HL-60/S4 treated with retinoic acid at 250 ng/mL for 4 days and 3 days (cell line): ENCODE results near the gene ACSL3.

ENCODE experiments used
- in situ Hi-C: fragments of 300-500 bp; cut with MboI; formaldehyde crosslinking; loops from 2 replicates; pipeline ENCODE4 v1.7.0; 2022; ENCODE audit warnings: low sequenced_read_pairs

The ACSL3 gene

GRCh38 chr2:222907048-222907447, 46.2 kb downstream of the ACSL3 start:
- in situ Hi-C loops = loop anchor here (25.0 kb wide), 1 partner anchor 220 kb away; no protein-coding TSS in a partner anchor

- in situ Hi-C loops = loop anchor here (25.0 kb wide), 1 partner anchor 221 kb away; no protein-coding TSS in a partner anchor
These were observed 47.1 kb downstream of the ACSL3 start for GRCh38 chr2:222907790-222908441.

GRCh38 chr2:222909286-222909685, 48.5 kb downstream of the ACSL3 start:
- in situ Hi-C loops = loop anchor here (25.0 kb wide), 1 partner anchor 222 kb away; no protein-coding TSS in a partner anchor

GRCh38 chr2:222912117-222912516, 51.3 kb downstream of the ACSL3 start:
- in situ Hi-C loops = loop anchor here (25.0 kb wide), 1 partner anchor 225 kb away; no protein-coding TSS in a partner anchor

- in situ Hi-C loops = loop anchor here (25.0 kb wide), 1 partner anchor 225 kb away; no protein-coding TSS in a partner anchor
These were observed 51.9 kb downstream of the ACSL3 start for GRCh38 chr2:222912776-222913175.

- in situ Hi-C loops = loop anchor here (25.0 kb wide), 1 partner anchor 228 kb away; no protein-coding TSS in a partner anchor
These were observed 54.5 kb downstream of the ACSL3 start for GRCh38 chr2:222915092-222915957.

GRCh38 chr2:222916229-222917197, 55.7 kb downstream of the ACSL3 start:
- in situ Hi-C loops = loop anchor here (25.0 kb wide), 1 partner anchor 229 kb away; no protein-coding TSS in a partner anchor

- in situ Hi-C loops = loop anchor here (25.0 kb wide), 1 partner anchor 230 kb away; no protein-coding TSS in a partner anchor
These were observed 56.4 kb downstream of the ACSL3 start for GRCh38 chr2:222917212-222917611.

GRCh38 chr2:222919841-222920526, 59.1 kb downstream of the ACSL3 start:
- in situ Hi-C loops = loop anchor here (25.0 kb wide), 1 partner anchor 233 kb away; no protein-coding TSS in a partner anchor

GRCh38 chr2:222920657-222921186, 59.9 kb downstream of the ACSL3 start:
- in situ Hi-C loops = loop anchor here (25.0 kb wide), 1 partner anchor 233 kb away; no protein-coding TSS in a partner anchor

GRCh38 chr2:222922019-222922800, 61.4 kb downstream of the ACSL3 start:
- in situ Hi-C loops = loop anchor here (25.0 kb wide), 1 partner anchor 235 kb away; no protein-coding TSS in a partner anchor

GRCh38 chr2:222926915-222927314, 66.1 kb downstream of the ACSL3 start:
- in situ Hi-C loops = no loop called here

- in situ Hi-C loops = no loop called here
These were observed 66.8 kb downstream of the ACSL3 start for GRCh38 chr2:222927600-222927999.

- in situ Hi-C loops = no loop called here
These were observed 67.5 kb downstream of the ACSL3 start for GRCh38 chr2:222928335-222928734.

- in situ Hi-C loops = no loop called here
These were observed 70.0 kb downstream of the ACSL3 start for GRCh38 chr2:222930862-222931261.

- in situ Hi-C loops = no loop called here
These were observed 70.8 kb downstream of the ACSL3 start for GRCh38 chr2:222931659-222932058.

GRCh38 chr2:222933458-222933857, 72.6 kb downstream of the ACSL3 start:
- in situ Hi-C loops = no loop called here

GRCh38 chr2:222935688-222936298, 75.0 kb downstream of the ACSL3 start:
- in situ Hi-C loops = no loop called here
